K562 (cell line): ENCODE results near the gene ZNF418. TPM values are rescaled to one million over a fixed set of nuclear protein-coding genes. Genes with fewer than 3 reads are reported as not detected.
A peak's percentile ranks its signal among the peaks of the same experiment; 100 is the strongest.

ENCODE experiments used
- ATAC-seq: fragments of 200-7000 bp; cut with Tn5 transposase; 3 replicates; pipeline ENCODE4 v1.9.1; 2020; ENCODE audit warnings: moderate library complexity
- BruUV-seq: library from RNA; stranded (reverse); fragments of 400-500 nt; replicated peaks from 2 replicates; lab custom pipeline; 2021; lab: Mats Ljungman, UMichigan
- CTCF ChIA-PET: fragments of 300-600 bp; formaldehyde crosslinking; extraction: SDS; loops from one replicate; lab custom pipeline; 2021; ENCODE audit warnings: low intra/inter-chr PET ratio; lab: Yijun Ruan, JAX
- POLR2A ChIA-PET: fragments of 300-600, 350-650 bp; sonication (Branson Sonifier 250); formaldehyde crosslinking; extraction: SDS; loops from one replicate; lab custom pipeline; 2021; ENCODE audit warnings: antibody characterized with exemption, inconsistent platforms; lab: Yijun Ruan, JAX
- DNase-seq, 4 experiments: peaks; one replicate each; pipeline versions ENCODE4 v3.0.0 to v3.0.0-alpha.2; 2011 to 2018; ENCODE audit warnings: low spot score in 3 of 4, mixed read lengths in 3 of 4; ENCODE audit errors: extremely low read depth in 1 of 4
- FAIRE-seq: peaks from 2 replicates; lab custom pipeline; 2011; peaks lifted over from hg19 to GRCh38; lab: Jason Lieb, UNC
- H2AFZ ChIP-seq: 2 replicates; pipeline ENCODE4 v1.6.0; 2011; ENCODE audit warnings: low read depth, low read length, control low read depth, inconsistent platforms
- H3K27ac ChIP-seq: fragments of 200-600 bp; 3 replicates; pipeline ENCODE4 v1.8.0; 2011; ENCODE audit warnings: low read depth, mild to moderate bottlenecking, control low read depth, inconsistent platforms, low read length, moderate library complexity, mixed read lengths; ENCODE audit errors: extremely low read depth
- H3K27me3 ChIP-seq, 2 experiments: fragments of 300-600 bp in 1 of 2; 2 replicates in 1 of 2; 3 replicates in 1 of 2; pipeline versions ENCODE4 v1.6.0 to v1.8.0; 2011; ENCODE audit warnings: inconsistent platforms in 2 of 2, low read length in 2 of 2, mild to moderate bottlenecking in 1 of 2, mixed read lengths in 1 of 2, moderate library complexity in 1 of 2; ENCODE audit not compliant: control insufficient read depth in 2 of 2, insufficient read depth in 2 of 2
- H3K36me3 ChIP-seq: fragments of 300-600 bp; 3 replicates; pipeline ENCODE4 v1.8.0; 2011; ENCODE audit warnings: mild to moderate bottlenecking, low read length, inconsistent platforms; ENCODE audit not compliant: control insufficient read depth, insufficient read depth
- H3K4me1 ChIP-seq, 2 experiments: fragments of 200-600 bp in 1 of 2; replicated peaks in 1 of 2; 2 replicates in 1 of 2; 3 replicates in 1 of 2; pipeline versions ENCODE4 v1.5.1 to v1.8.0; 2011; ENCODE audit warnings: inconsistent platforms in 2 of 2, low read length in 2 of 2, mild to moderate bottlenecking in 1 of 2, mixed read lengths in 1 of 2, moderate library complexity in 1 of 2; ENCODE audit not compliant: control insufficient read depth in 2 of 2, insufficient read depth in 2 of 2
- H3K4me2 ChIP-seq: 2 replicates; pipeline ENCODE4 v1.6.1; 2011; ENCODE audit warnings: low read length, control low read depth, inconsistent platforms, mixed read lengths; ENCODE audit not compliant: insufficient read depth
- H3K4me3 ChIP-seq: fragments of 200-600 bp; sonication (generic), shearing (Covaris generic); 2 replicates; pipeline ENCODE4 v1.5.1; 2016; ENCODE audit warnings: control low read depth, inconsistent platforms
- H3K79me2 ChIP-seq: fragments of 200-600 bp; 3 replicates; pipeline ENCODE4 v1.8.0; 2011; ENCODE audit warnings: low read length, inconsistent platforms; ENCODE audit not compliant: control insufficient read depth, insufficient read depth
- H3K9ac ChIP-seq, 2 experiments: 2 replicates each; pipeline versions ENCODE4 v1.6.0 to v1.6.1; 2011; ENCODE audit warnings: low read depth in 2 of 2, low read length in 2 of 2, control low read depth in 1 of 2, inconsistent platforms in 1 of 2, mild to moderate bottlenecking in 1 of 2, mixed read lengths in 1 of 2; ENCODE audit not compliant: insufficient read depth in 1 of 2
- H3K9me1 ChIP-seq: one replicate; pipeline ENCODE4 v1.6.0; 2011; ENCODE audit warnings: inconsistent platforms, mild to moderate bottlenecking, low read length, moderate library complexity; ENCODE audit not compliant: control insufficient read depth, insufficient read depth
- H3K9me3 ChIP-seq: replicated peaks from 2 replicates; pipeline ENCODE4 v1.5.1; 2011; ENCODE audit warnings: low read depth, low read length, inconsistent platforms; ENCODE audit not compliant: control insufficient read depth, insufficient read depth
- H4K20me1 ChIP-seq: replicated peaks from 2 replicates; pipeline ENCODE4 v1.6.1; 2011; ENCODE audit warnings: low read length, inconsistent platforms, mixed read lengths; ENCODE audit not compliant: control insufficient read depth, insufficient read depth
- CREBBP ChIP-seq: IDR thresholded peaks from one replicate; pipeline ENCODE4 v1.6.1; 2012; ENCODE audit warnings: low read depth, mild to moderate bottlenecking, control low read depth, inconsistent platforms, low read length
- HEY1 ChIP-seq: fragments of 250-450 bp; sonication (Bioruptor Pico); IDR thresholded peaks from 2 replicates; pipeline ENCODE4 v1.5.0; 2020; ENCODE audit warnings: mild to moderate bottlenecking, moderate library complexity, borderline replicate concordance
- HSF4 ChIP-seq: fragments of 250-450 bp; sonication (Bioruptor Pico); IDR thresholded peaks from 2 replicates; pipeline ENCODE4 v2.1.2; 2022; ENCODE audit warnings: mild to moderate bottlenecking, moderate library complexity, borderline replicate concordance
- PHB ChIP-seq: fragments of 250-450 bp; sonication (Bioruptor Pico); IDR thresholded peaks from 2 replicates; pipeline ENCODE4 v1.5.0; 2021
- SMAD2 ChIP-seq: fragments of 150-350 bp; IDR thresholded peaks from 2 replicates; pipeline ENCODE4 v1.6.1; 2014; ENCODE audit warnings: low read depth, mild to moderate bottlenecking, low read length
- SMARCA4 ChIP-seq: fragments of 450-650 bp; IDR thresholded peaks from 2 replicates; pipeline ENCODE4 v1.6.1; 2016
- SMC3 ChIP-seq: conservative IDR thresholded peaks from 2 replicates; pipeline ENCODE4 v1.6.1; 2011; ENCODE audit warnings: low read depth, low read length, improper control_type of control experiment; ENCODE audit not compliant: insufficient read depth
- SRSF3 ChIP-seq: fragments of 200-400 bp; formaldehyde crosslinking; IDR thresholded peaks from 2 replicates; pipeline ENCODE4 v1.6.1; 2016; ENCODE audit warnings: mild to moderate bottlenecking, low read length, moderate library complexity; ENCODE audit not compliant: insufficient read depth
- ZNF224 ChIP-seq: sonication (generic); formaldehyde crosslinking; IDR thresholded peaks from 2 replicates; pipeline ENCODE4 v1.8.0; 2022; ENCODE audit warnings: mild to moderate bottlenecking, missing genetic modification reagents
- ZNF274 ChIP-seq: IDR thresholded peaks from 2 replicates; pipeline ENCODE4 v1.6.1; 2011; ENCODE audit warnings: low read depth, mild to moderate bottlenecking, low read length, moderate library complexity, borderline replicate concordance
- ZNF75A ChIP-seq: fragments of 450-650 bp; formaldehyde crosslinking; IDR thresholded peaks from 2 replicates; pipeline ENCODE4 v1.4.0; 2020; ENCODE audit warnings: mild to moderate bottlenecking
- ZNF778 ChIP-seq: fragments of 450-650 bp; formaldehyde crosslinking; IDR thresholded peaks from 2 replicates; pipeline ENCODE4 v1.4.0; 2020; ENCODE audit warnings: mild to moderate bottlenecking, moderate library complexity
- WGBS: fragments of 100-300 bp; shearing (Covaris generic); methylation state at CpG from one replicate; pipeline ENCODE4 v1.1.6; 2016; ENCODE audit warnings: low coverage, mixed read lengths; ENCODE audit not compliant: insufficient coverage; ENCODE audit errors: missing lambda C conversion rate; 5-methylcytosine and 5-hydroxymethylcytosine counted together
- in situ Hi-C: fragments of 300-500 bp; cut with MboI; formaldehyde crosslinking; loops from 4 replicates; pipeline ENCODE4 v1.15.0; 2018; ENCODE audit warnings: inconsistent platforms, mixed read lengths
- intact Hi-C: fragments of 100-400 bp; cut with micrococcal nuclease; formaldehyde crosslinking; loops from 2 replicates; pipeline ENCODE4 v1.14.2; 2022
- polyA plus RNA-seq, 8 experiments: library from polyadenylated mRNA; depleted of rRNA in 4 of 8; stranded (reverse) in 5 of 8; unstranded in 3 of 8; fragments of >200 nt; fragmentation: Nextera tagmentation in 2 of 8; fragmentation: Illumina TruSeq in 1 of 8; extraction: Ambion mirVana in 2 of 8; extraction: Trizol in 1 of 8; gene quantifications; 2 replicates each; pipeline versions ENCODE4 v1.2.1 to v1.2.3, GENCODE V29; 2011 to 2014; ENCODE audit warnings: inconsistent platforms in 1 of 8, missing spikeins in 1 of 8
- total RNA-seq, 7 experiments: library from RNA; depleted of rRNA in 6 of 7; stranded (reverse); fragments of >200 nt in 6 of 7; fragmentation: Illumina TruSeq in 2 of 7; extraction: Trizol in 2 of 7; gene quantifications; 2 replicates each; pipeline versions ENCODE4 v1.2.1 to v1.2.3, GENCODE V29; 2011 to 2021; ENCODE audit warnings: low replicate concordance in 1 of 7
- TF ChIP-seq, protein P1 (sequence below): fragments of 250-450 bp; sonication (Bioruptor Pico); IDR thresholded peaks from 2 replicates; pipeline ENCODE4 v1.4.0; 2020; ENCODE audit warnings: mild to moderate bottlenecking, moderate library complexity, borderline replicate concordance
- TF ChIP-seq, protein P2 (sequence below): sonication (generic); formaldehyde crosslinking; IDR thresholded peaks from 2 replicates; pipeline ENCODE4 v1.9.0; 2022; ENCODE audit warnings: mild to moderate bottlenecking, missing genetic modification reagents

ZNF418 gene
- total and polyA plus RNA-seq, 9 of the 15 experiments (the other 6 are each of a cell fraction or from before 2014, with no cell fraction given), result 0.11 to 0.70 (median 0.32) TPM

DNA sequence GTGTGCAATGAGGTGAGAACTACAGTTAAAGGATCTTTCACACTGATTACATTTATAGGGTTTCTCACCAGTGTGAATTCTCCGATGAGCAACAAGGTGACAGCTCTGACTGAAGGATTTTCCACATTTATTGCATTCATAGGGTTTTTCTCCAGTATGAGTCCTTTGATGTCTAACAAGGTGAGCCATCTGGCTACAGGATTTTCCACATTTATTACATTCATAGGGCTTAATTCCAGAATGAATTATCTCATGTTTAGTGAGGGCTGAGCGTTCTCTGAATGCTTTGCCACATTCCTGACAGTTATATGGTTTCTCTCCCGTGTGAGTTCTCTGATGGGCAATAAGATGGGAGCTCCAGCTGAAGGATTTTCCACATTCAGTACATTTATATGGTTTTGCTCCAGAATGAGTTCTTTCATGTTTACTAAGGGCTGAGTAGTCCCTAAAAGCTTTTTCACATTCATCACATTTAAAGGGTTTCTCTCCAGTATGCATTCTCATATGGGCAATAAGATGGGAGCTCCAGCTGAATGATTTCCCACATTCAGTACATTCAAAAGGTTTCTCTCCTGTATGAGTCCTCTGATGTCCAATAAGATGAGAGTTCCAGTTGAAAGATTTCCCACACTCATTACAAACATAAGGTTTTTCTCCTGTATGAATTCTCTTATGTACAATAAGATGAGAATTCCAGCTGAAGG, 43.5 kb upstream of the ZNF418 start:
- H3K9me3 ChIP-seq, result no peaks in the 10 kb centered on the region; the same call in 1 of the 2 replicates
- H3K27me3 ChIP-seq, result no peaks in the 10 kb centered on the region
- TF ChIP-seq SRSF3, result no peak
- 0 out of 2 replicates have a peak, but pooled peaks have one; percentile 42 for TF ChIP-seq ZNF75A (CRISPR knock-in tag)
- TF ChIP-seq ZNF274, result peak; percentile 98
- TF ChIP-seq, all 486 proteins: peak for 2
- CTCF ChIA-PET, result no interaction called here
- POLR2A ChIA-PET, result no interaction called here
- no peaks in the 10 kb centered on the region for H3K79me2 ChIP-seq
- intact Hi-C loops (no loop called here), in situ Hi-C loops (no loop called here)
- no peak overlapping the region for H3K4me3 ChIP-seq
- no TSS peak for BruUV-seq
- no peaks in the 10 kb centered on the region for H3K9me1 ChIP-seq
- H3K36me3 ChIP-seq, result no peaks in the 10 kb centered on the region
- 6% methylated on average over 3 of the region's 3 CpGs for WGBS
- DNase-seq (no peak), FAIRE-seq (no peak), ATAC-seq (no peak)
- no peak overlapping the region for H2AFZ ChIP-seq
- no peaks in the 10 kb centered on the region for H3K4me1 ChIP-seq
- no peaks in the 10 kb centered on the region for H4K20me1 ChIP-seq
- no peak overlapping the region for H3K9ac ChIP-seq
- H3K27ac ChIP-seq, result no peak overlapping the region
- no peak overlapping the region for H3K4me2 ChIP-seq

DNA sequence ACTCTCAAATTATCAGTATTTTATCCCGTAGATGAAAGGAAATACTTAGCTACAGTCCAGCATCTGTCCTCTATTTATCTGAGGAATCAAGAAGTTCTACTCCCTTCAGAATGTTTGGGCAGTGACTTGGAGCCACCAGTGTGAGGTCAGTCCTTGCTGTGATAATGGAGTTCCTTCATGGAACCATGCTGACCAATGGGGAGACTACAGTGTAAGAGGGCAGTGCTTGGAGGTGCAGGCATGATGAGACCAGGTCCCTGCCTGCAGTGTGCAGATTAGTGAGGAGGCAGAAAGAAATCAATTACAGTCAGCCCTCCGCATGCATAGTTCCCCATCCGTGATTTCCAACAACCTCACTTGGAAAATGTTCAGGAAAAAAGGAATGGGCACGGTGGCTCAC, 39.2 kb upstream of the ZNF418 start, which contains the start of gene C19orf18:
Gene C19orf18, minus strand, starts transcription at position 101 of the 400 bp plus-strand sequence. CDS start 102 bp downstream, outside the sequence.
- TF ChIP-seq, protein P1, sequence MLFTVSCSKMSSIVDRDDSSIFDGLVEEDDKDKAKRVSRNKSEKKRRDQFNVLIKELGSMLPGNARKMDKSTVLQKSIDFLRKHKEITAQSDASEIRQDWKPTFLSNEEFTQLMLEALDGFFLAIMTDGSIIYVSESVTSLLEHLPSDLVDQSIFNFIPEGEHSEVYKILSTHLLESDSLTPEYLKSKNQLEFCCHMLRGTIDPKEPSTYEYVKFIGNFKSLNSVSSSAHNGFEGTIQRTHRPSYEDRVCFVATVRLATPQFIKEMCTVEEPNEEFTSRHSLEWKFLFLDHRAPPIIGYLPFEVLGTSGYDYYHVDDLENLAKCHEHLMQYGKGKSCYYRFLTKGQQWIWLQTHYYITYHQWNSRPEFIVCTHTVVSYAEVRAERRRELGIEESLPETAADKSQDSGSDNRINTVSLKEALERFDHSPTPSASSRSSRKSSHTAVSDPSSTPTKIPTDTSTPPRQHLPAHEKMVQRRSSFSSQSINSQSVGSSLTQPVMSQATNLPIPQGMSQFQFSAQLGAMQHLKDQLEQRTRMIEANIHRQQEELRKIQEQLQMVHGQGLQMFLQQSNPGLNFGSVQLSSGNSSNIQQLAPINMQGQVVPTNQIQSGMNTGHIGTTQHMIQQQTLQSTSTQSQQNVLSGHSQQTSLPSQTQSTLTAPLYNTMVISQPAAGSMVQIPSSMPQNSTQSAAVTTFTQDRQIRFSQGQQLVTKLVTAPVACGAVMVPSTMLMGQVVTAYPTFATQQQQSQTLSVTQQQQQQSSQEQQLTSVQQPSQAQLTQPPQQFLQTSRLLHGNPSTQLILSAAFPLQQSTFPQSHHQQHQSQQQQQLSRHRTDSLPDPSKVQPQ (CRISPR knock-in tag), result no peak
- TF ChIP-seq CREBBP (no peak), ZNF778 (CRISPR knock-in tag) (no peak), SMC3 (no peak), SMARCA4 (no peak), PHB (CRISPR knock-in tag) (no peak), SMAD2 (no peak), HSF4 (no peak), ZNF224 (CRISPR knock-in tag) (no peak), HEY1 (CRISPR knock-in tag) (no peak)
- TF ChIP-seq, protein P2, sequence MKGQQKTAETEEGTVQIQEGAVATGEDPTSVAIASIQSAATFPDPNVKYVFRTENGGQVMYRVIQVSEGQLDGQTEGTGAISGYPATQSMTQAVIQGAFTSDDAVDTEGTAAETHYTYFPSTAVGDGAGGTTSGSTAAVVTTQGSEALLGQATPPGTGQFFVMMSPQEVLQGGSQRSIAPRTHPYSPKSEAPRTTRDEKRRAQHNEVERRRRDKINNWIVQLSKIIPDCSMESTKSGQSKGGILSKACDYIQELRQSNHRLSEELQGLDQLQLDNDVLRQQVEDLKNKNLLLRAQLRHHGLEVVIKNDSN (CRISPR knock-in tag), result no peak
- POLR2A ChIA-PET, result no interaction called here
- FAIRE-seq (no peak), DNase-seq (no peak), ATAC-seq (no peak)
- no peaks in the 10 kb centered on the region for H3K27me3 ChIP-seq
- no peaks in the 10 kb centered on the region for H4K20me1 ChIP-seq
- no peaks in the 10 kb centered on the region for H3K9me1 ChIP-seq
- no peaks in the 10 kb centered on the region; the same call in 1 of the 2 replicates for H3K9me3 ChIP-seq
- no peak within 1 kb of the TSS for H2AFZ ChIP-seq
- no peak within 1 kb of the TSS for H3K4me3 ChIP-seq
- 0% methylated on average over 4 of the region's 4 CpGs for WGBS
- in situ Hi-C loops (no loop called here), intact Hi-C loops (no loop called here)
- CTCF ChIA-PET, result no interaction called here
- BruUV-seq, result no TSS peak
- no peak within 1 kb of the TSS for H3K4me2 ChIP-seq
- no peak within 1 kb of the TSS for H3K27ac ChIP-seq
- no peaks in the 10 kb centered on the region for H3K4me1 ChIP-seq
- no peaks in the 10 kb centered on the region for H3K36me3 ChIP-seq
- H3K79me2 ChIP-seq, result no peaks in the 10 kb centered on the region
- H3K9ac ChIP-seq, result no peak within 1 kb of the TSS
